GM12892 (cell line): ENCODE results near the gene PACS1. TPM values are rescaled to one million over a fixed set of nuclear protein-coding genes. Genes with fewer than 3 reads are reported as not detected.
A peak's percentile ranks its signal among the peaks of the same experiment; 100 is the strongest.
"Not testable (repeated sequence)": the region's sequence is repeated elsewhere in the genome, so short reads cannot be mapped to it uniquely, and the experiment has no call there.

Experiments used
- DNase-seq: peaks from one replicate; pipeline ENCODE4 v3.0.0; 2011; ENCODE audit not compliant: insufficient read length
- FAIRE-seq: peaks from 2 replicates; lab custom pipeline; 2011; peaks lifted over from hg19 to GRCh38; lab: Jason Lieb, UNC
- POLR2A ChIP-seq: IDR thresholded peaks from 2 replicates; pipeline ENCODE4 v1.6.1; 2011; ENCODE audit warnings: low read depth, low read length, control low read depth
- POLR2AphosphoS5 ChIP-seq: IDR thresholded peaks from 2 replicates; pipeline ENCODE4 v1.6.1; 2011; ENCODE audit warnings: low read depth, low read length, control low read depth
- TAF1 ChIP-seq: IDR thresholded peaks from 2 replicates; pipeline ENCODE4 v1.6.1; 2011; ENCODE audit warnings: low read depth, mild to moderate bottlenecking, control low read depth, low read length, borderline replicate concordance
- polyA plus RNA-seq: library from polyadenylated mRNA; unstranded; fragments of >200 nt; gene quantifications from one replicate; pipeline ENCODE4 v1.2.1, GENCODE V29; 2012; ENCODE audit warnings: missing spikeins, inconsistent platforms; ENCODE audit not compliant: missing spikeins

Gene PACS1
- polyA plus RNA-seq: 45.4 TPM

GRCh38 chr11:66069715-66070603, at the start of gene PACS1:
Gene PACS1, plus strand, starts transcription at chr11:66070272. Its CDS starts 215 bp downstream, at chr11:66070487.
- TF ChIP-seq POLR2AphosphoS5 (peak; percentile 30; the same call in 1 of the 2 replicates), TAF1 (no peak), POLR2A (peak; percentile 34; the same call in 1 of the 2 replicates)
- peak; percentile 95 for FAIRE-seq
- peak; percentile 78 for DNase-seq

DNA sequence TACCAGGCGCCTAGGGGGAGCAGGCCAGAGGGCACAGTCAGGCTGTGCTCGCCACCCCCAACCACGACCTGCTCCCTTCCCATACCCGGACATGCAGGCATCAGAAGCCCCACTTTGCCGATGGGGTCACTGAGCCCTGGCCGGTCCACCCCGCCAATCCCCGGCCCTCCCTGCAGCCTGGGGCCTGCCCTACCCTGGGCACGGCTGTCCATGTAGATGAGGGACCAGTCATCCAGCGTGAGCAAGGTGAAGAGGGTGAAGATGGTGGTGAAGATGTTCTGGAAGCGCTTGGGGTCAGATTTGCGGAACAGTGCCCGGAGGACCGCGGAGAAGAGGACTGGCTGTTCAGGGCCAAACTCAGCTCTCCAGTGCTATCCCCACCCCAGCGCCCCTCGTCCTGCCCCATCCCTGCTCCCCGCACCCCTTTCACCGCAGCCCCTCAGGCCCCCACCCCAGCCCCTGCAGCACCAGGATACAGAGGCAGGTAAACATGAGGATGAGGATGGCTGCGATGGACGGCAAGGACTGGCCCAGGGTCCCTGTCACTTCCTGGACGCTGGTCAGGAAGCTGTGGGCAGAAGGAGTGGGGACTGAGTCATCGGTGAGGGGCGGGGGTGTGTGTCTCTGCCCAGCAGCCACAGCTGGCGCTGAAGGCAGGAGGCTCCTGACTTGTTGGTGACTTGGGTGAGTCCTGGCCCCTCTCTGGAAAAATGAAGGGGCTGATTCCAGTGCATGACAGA, 49.3 kb upstream of the PACS1 start:
- TF ChIP-seq POLR2A (no peak), POLR2AphosphoS5 (no peak), TAF1 (no peak)
- FAIRE-seq (no peak), DNase-seq (no peak)

DNA sequence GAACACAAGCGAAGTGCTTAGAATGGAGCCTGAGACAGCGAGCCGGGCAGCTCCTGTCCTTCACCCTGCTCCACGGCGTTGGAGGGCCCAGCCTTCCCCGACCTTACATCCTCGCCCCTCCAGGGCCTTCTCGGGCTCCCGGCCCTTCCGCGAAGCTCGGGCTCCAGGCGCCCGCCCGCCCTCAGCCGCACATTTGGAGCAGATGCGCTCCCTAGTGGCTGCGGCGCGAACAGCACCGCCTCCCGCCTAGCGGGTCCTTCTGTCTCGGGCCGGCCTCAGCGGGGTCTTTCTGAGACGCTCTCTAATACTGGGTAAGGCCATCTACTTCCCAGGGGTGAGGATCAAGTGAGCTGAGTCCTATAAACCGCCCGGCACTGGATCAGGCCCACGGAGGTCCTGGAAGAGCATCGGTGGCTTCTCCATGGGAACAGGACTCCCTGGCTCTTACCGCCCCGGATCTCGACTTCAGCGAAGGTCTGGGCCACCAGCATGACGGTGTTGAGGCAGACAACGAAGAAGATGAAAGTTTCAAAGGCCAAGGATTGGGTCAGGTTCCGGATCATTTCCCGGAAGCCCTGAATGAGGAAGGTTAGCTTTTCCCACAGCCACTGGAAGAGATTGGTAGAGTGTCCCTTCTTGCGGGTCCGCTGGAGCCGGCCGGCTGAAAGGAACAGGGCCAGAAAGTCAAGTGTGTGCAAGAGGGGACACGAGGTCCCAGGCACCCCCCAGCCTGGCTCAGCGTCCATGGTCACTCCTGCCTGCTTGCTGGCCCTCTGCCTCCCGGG, 47.5 kb upstream of the PACS1 start:
- peak; percentile 93 for DNase-seq
- TF ChIP-seq TAF1: no peak
- TF ChIP-seq POLR2A: no peak
- no peak for TF ChIP-seq POLR2AphosphoS5
- peak; percentile 87 for FAIRE-seq

GRCh38 chr11:66023186-66023440, 47.0 kb upstream of the PACS1 start:
- not testable (repeated sequence) for FAIRE-seq, DNase-seq

DNA sequence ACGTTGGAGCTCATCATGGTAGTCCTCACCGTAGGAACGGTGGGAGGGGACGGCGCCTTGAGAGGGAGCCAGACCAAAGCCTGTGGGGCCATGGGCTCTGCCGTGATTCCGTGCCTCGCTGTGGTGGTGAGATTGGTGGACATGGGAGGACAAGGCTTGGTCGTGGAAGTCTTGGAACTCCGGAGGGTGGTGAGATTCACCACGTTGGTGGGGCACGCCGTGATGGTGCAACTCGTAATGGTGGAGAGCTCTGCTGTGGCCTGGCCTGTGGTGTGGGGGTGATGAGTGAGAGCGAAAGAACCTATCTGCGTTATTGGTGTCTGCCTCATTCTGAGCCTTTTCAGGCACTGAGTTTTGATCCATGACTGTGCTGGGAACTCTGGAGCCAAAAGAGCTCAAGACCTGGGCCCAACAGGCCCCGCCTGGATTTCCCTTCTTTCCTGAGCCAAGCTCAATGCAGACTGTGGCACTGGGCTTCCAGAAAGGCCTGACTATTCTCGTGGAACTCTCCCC, 44.0 kb upstream of the PACS1 start, which contains the start of gene CATSPER1:
CATSPER1 (minus strand) TSS at position 463 of the 513 bp plus-strand sequence; CDS start at position 363, 100 bp downstream.
- TF ChIP-seq TAF1 (no peak), POLR2AphosphoS5 (no peak), POLR2A (no peak)
- FAIRE-seq (peak; percentile 66), DNase-seq (no peak)

DNA sequence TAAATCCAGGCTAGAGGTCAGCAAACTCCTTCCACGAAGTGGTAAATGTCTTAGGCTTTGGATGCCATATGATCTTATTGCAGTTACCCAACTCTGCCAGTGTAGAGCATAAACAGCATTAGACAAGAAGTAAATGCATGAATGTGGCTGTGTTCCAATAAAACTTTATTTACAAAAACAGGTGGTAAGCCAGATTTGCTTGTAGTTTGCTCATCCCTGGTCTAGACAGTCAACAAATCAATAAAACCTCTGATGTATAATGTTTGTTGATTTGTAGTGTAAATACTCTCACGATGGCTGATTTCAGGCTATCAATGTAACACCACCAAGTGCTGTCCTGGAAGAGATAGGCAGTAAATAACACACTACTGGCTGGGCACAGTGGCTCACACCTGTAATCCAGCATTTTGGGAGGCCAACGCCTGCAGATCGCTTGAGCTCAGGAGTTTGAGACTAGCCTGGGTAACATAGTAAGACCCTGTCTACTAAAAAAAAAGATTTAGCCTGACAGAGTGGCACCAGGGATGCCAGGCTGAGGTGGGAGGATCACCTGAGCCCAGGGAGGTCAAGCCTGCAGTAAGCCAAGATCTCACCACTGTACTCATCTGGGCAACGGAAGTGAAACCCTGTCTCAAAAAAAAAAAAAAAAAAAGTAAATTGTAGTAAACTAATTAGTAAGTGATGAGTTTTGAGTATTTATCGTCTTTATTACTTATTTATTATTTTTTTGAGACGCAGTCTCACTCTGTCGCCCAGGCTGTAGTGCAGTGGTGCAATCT, 36.9 kb upstream of the PACS1 start:
- FAIRE-seq: peak; percentile 91
- DNase-seq: no peak
- TF ChIP-seq POLR2AphosphoS5 (no peak), TAF1 (no peak), POLR2A (no peak)

- DNase-seq (no peak), FAIRE-seq (no peak)
- TF ChIP-seq TAF1 (no peak), POLR2AphosphoS5 (no peak), POLR2A (no peak)
These were observed 34.3 kb upstream of the PACS1 start for GRCh38 chr11:66035653-66036333.

DNA sequence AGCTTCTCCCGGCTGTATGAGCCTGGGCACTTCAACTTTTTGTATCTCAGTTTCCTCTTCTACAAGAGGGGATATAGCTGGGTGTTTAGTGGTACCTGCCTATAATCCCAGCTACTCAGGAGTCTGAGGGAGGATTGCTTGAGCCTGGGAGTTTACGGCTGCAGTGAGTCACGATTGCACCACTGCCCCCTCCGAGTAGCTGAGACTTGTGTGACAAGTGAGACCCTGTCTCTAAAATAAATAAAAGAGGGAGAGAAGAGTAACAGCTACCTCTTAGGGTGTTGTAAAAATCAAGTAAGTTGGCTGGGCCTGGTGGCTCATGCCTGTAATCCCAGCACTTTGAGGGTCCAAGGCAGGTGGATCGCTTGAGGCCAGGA, 33.8 kb upstream of the PACS1 start:
- no peak for DNase-seq
- no peak for FAIRE-seq
- TF ChIP-seq POLR2AphosphoS5 (no peak), POLR2A (no peak), TAF1 (no peak)

DNA sequence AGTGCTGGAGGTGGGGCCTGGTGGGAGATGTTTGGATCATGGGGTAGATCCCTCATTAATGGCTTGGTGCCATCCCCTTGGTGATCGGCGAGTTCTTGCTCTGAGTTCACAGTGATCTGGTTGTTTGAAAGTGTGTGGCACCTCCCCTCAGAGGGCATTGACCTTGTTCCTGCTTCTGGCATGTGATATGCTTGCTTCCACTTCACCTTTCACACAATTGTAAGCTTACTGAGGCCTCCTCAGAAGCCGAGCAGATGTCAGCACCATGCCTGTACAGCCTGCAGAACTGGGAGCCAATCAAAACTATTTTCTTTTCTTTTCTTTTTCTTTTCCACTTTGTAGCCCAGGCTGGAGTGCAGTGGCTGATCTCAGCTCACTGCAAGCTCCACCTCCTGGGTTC, 32.7 kb upstream of the PACS1 start:
- DNase-seq: no peak
- no peak for FAIRE-seq

GRCh38 chr11:66039765-66040164, 30.3 kb upstream of the PACS1 start:
- FAIRE-seq: no peak
- DNase-seq: no peak
- TF ChIP-seq POLR2A (no peak), POLR2AphosphoS5 (no peak), TAF1 (no peak)

More for the DNA sequence above, 32.7 kb upstream of the PACS1 start:
- TF ChIP-seq TAF1 (no peak), POLR2AphosphoS5 (no peak), POLR2A (no peak)
